ENCODE measurements around the gene CNTRL.

The CNTRL gene

GRCh38 chr9:121197132-121197531 is 122.4 kb downstream of the CNTRL start:
- DNase-seq (ENCODE audit: low read depth in 2 of 2), result no peak
- TF ChIP-seq CTCF (IDR thresholded peaks at IDR 0.05; ENCODE audit: low read depth, low read length), result peak; percentile 33
- no peak overlapping the region for H3K4me3 ChIP-seq (replicated peaks in 1 of 2; ENCODE audit: low read depth in 2 of 2, low read length in 2 of 2)

GRCh38 chr9:121198512-121199042 is 123.8 kb downstream of the CNTRL start:
- DNase-seq (ENCODE audit: low read depth in 2 of 2), result no peak
- no peak overlapping the region for H3K4me3 ChIP-seq (replicated peaks in 1 of 2; ENCODE audit: low read depth in 2 of 2, low read length in 2 of 2)
- TF ChIP-seq CTCF (IDR thresholded peaks at IDR 0.05; ENCODE audit: low read depth, low read length), result no peak

GRCh38 chr9:121199921-121200320 is 125.2 kb downstream of the CNTRL start:
- no peak for TF ChIP-seq CTCF (IDR thresholded peaks at IDR 0.05; ENCODE audit: low read depth, low read length)
- DNase-seq (ENCODE audit: low read depth in 2 of 2), result no peak

GRCh38 chr9:121200356-121200755 is 125.6 kb downstream of the CNTRL start:
- peak overlapping the region; percentile 74 to 95 for H3K4me3 ChIP-seq (replicated peaks in 1 of 2; ENCODE audit: low read depth in 2 of 2, low read length in 2 of 2)
- no peak for TF ChIP-seq CTCF (IDR thresholded peaks at IDR 0.05; ENCODE audit: low read depth, low read length)
- DNase-seq (ENCODE audit: low read depth in 2 of 2), result no peak

More at GRCh38 chr9:121199921-121200320, 125.2 kb downstream of the CNTRL start:
- peak overlapping the region; percentile 74 to 95 for H3K4me3 ChIP-seq (replicated peaks in 1 of 2; ENCODE audit: low read depth in 2 of 2, low read length in 2 of 2)

- peak in 1 of 2 donors; percentile 20 for DNase-seq (ENCODE audit: low read depth in 2 of 2)
- TF ChIP-seq CTCF (IDR thresholded peaks at IDR 0.05; ENCODE audit: low read depth, low read length), result no peak
- peak overlapping the region; percentile 74 to 95 for H3K4me3 ChIP-seq (replicated peaks in 1 of 2; ENCODE audit: low read depth in 2 of 2, low read length in 2 of 2)
Measured at GRCh38 chr9:121201045-121201737, 126.4 kb downstream of the CNTRL start.

- peak within 1 kb of the TSS; percentile 74 to 95 for H3K4me3 ChIP-seq (replicated peaks in 1 of 2; ENCODE audit: low read depth in 2 of 2, low read length in 2 of 2)
- peak; percentile 38 for TF ChIP-seq CTCF (IDR thresholded peaks at IDR 0.05; ENCODE audit: low read depth, low read length)
- peak; percentile 98 to 99 for DNase-seq (ENCODE audit: low read depth in 2 of 2)
Measured at GRCh38 chr9:121201738-121202533, 127.2 kb downstream of the CNTRL start, which contains the start of gene RAB14. Gene RAB14, minus strand, starts transcription at chr9:121201869. Its CDS starts 8,457 bp downstream, at chr9:121193412.
